Tibial nerve (tissue), 3 donors: ENCODE results near the gene CCNF.

Source experiments
- POLR2A ChIP-seq, 2 donors: fragments of 450-650 bp; IDR thresholded peaks; one replicate each; pipeline ENCODE4 v1.6.1; 2017; ENCODE audit warnings: antibody characterized with exemption in 2 of 2, mild to moderate bottlenecking in 2 of 2, moderate library complexity in 2 of 2
- TF ChIP-seq, protein P1 (sequence below), 5 experiments: fragments of 200-600 bp in 3 of 5; fragments of 450-650 bp in 2 of 5; sonication (generic) in 3 of 5; IDR thresholded peaks; one replicate each; pipeline ENCODE4 v1.5.1; 2016 to 2019; ENCODE audit warnings: antibody characterized with exemption in 5 of 5, mild to moderate bottlenecking in 3 of 5, moderate library complexity in 2 of 5

GRCh38 chr16:2452650-2453049, 23.4 kb downstream of the CCNF start:
- TF ChIP-seq, protein P1, sequence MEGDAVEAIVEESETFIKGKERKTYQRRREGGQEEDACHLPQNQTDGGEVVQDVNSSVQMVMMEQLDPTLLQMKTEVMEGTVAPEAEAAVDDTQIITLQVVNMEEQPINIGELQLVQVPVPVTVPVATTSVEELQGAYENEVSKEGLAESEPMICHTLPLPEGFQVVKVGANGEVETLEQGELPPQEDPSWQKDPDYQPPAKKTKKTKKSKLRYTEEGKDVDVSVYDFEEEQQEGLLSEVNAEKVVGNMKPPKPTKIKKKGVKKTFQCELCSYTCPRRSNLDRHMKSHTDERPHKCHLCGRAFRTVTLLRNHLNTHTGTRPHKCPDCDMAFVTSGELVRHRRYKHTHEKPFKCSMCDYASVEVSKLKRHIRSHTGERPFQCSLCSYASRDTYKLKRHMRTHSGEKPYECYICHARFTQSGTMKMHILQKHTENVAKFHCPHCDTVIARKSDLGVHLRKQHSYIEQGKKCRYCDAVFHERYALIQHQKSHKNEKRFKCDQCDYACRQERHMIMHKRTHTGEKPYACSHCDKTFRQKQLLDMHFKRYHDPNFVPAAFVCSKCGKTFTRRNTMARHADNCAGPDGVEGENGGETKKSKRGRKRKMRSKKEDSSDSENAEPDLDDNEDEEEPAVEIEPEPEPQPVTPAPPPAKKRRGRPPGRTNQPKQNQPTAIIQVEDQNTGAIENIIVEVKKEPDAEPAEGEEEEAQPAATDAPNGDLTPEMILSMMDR (IDR thresholded peaks at IDR 0.05): no peak
- TF ChIP-seq POLR2A (IDR thresholded peaks at IDR 0.05): no peak
